HepG2 (cell line): ENCODE results near the gene PARN. TPM values are rescaled to one million over a fixed set of nuclear protein-coding genes. Genes with fewer than 3 reads are reported as not detected.

Experiments used
- GLMP ChIP-seq: sonication (generic); formaldehyde crosslinking; IDR thresholded peaks from 2 replicates; pipeline ENCODE4 v1.9.0; 2021; ENCODE audit warnings: missing genetic modification reagents, mild to moderate bottlenecking, borderline replicate concordance
- GTF3A ChIP-seq: sonication (generic); formaldehyde crosslinking; conservative IDR thresholded peaks from 2 replicates; pipeline ENCODE4 v1.4.0; 2020; ENCODE audit warnings: mild to moderate bottlenecking, missing genetic modification reagents
- HCFC1 ChIP-seq: fragments of 150-350 bp; IDR thresholded peaks from 2 replicates; pipeline ENCODE4 v1.6.1; 2014; ENCODE audit warnings: low read depth, low read length
- HDAC2 ChIP-seq: sonication (generic); formaldehyde crosslinking; IDR thresholded peaks from 2 replicates; pipeline ENCODE4 v1.4.0; 2020; ENCODE audit warnings: missing genetic modification reagents
- MTF1 ChIP-seq: sonication (generic); formaldehyde crosslinking; IDR thresholded peaks from 2 replicates; pipeline ENCODE4 v1.5.0; 2020; ENCODE audit warnings: missing genetic modification reagents
- NBN ChIP-seq: fragments of 450-650 bp; conservative IDR thresholded peaks from 2 replicates; pipeline ENCODE4 v1.6.1; 2017
- RBM39 ChIP-seq: fragments of 200-400 bp; formaldehyde crosslinking; IDR thresholded peaks from one replicate; pipeline ENCODE4 v1.6.1; 2018; ENCODE audit warnings: antibody characterized with exemption, mild to moderate bottlenecking, low read depth, low read length; ENCODE audit not compliant: poor library complexity, severe bottlenecking
- SAFB2 ChIP-seq: sonication (generic); formaldehyde crosslinking; IDR thresholded peaks from 2 replicates; pipeline ENCODE4 v1.5.1; 2020; ENCODE audit warnings: missing genetic modification reagents, low read depth, mild to moderate bottlenecking, borderline replicate concordance
- SAP130 ChIP-seq: IDR thresholded peaks from 2 replicates; pipeline ENCODE4 v1.6.1; 2016; ENCODE audit warnings: low read depth
- TFAP4 ChIP-seq: sonication (generic); IDR thresholded peaks from 2 replicates; pipeline ENCODE4 v1.6.1; 2016; ENCODE audit warnings: low read depth, borderline replicate concordance
- TIGD3 ChIP-seq: sonication (generic); formaldehyde crosslinking; IDR thresholded peaks from 2 replicates; pipeline ENCODE4 v1.5.1; 2020; ENCODE audit warnings: mild to moderate bottlenecking, missing genetic modification reagents, borderline replicate concordance
- ZBTB42 ChIP-seq: sonication (generic); formaldehyde crosslinking; IDR thresholded peaks from 2 replicates; pipeline ENCODE4 v1.5.0; 2020; ENCODE audit warnings: mild to moderate bottlenecking, missing genetic modification reagents
- ZEB1 ChIP-seq: IDR thresholded peaks from 2 replicates; pipeline ENCODE4 v1.6.1; 2012; ENCODE audit warnings: mild to moderate bottlenecking, low read depth, inconsistent platforms; ENCODE audit not compliant: insufficient replicate concordance
- ZFAT ChIP-seq: sonication (generic); formaldehyde crosslinking; conservative IDR thresholded peaks from 2 replicates; pipeline ENCODE4 v1.8.1; 2023; ENCODE audit warnings: missing genetic modification reagents, inconsistent platforms
- ZNF34 ChIP-seq: sonication (generic); formaldehyde crosslinking; IDR thresholded peaks from 2 replicates; pipeline ENCODE4 v1.4.0; 2020; ENCODE audit warnings: mild to moderate bottlenecking, missing genetic modification reagents, borderline replicate concordance
- ZNF550 ChIP-seq: sonication (generic); formaldehyde crosslinking; IDR thresholded peaks from 2 replicates; pipeline ENCODE4 v1.4.0; 2020; ENCODE audit warnings: mild to moderate bottlenecking, missing genetic modification reagents, borderline replicate concordance
- ZNF704 ChIP-seq: sonication (generic); formaldehyde crosslinking; IDR thresholded peaks from 2 replicates; pipeline ENCODE4 v1.8.1; 2023; ENCODE audit warnings: mild to moderate bottlenecking, inconsistent platforms, moderate library complexity, missing genetic modification reagents, borderline replicate concordance
- polyA plus RNA-seq, 8 experiments: library from polyadenylated mRNA; depleted of rRNA in 3 of 8; stranded (reverse) in 7 of 8; unstranded in 1 of 8; fragments of >200 nt; fragmentation: Illumina TruSeq in 4 of 8; extraction: Trizol in 4 of 8; gene quantifications; 2 replicates each; pipeline versions ENCODE4 v1.2.1 to v1.2.3, GENCODE V29; 2011 to 2016; ENCODE audit warnings: low read depth in 4 of 8, missing spikeins in 1 of 8, mixed read lengths in 1 of 8; ENCODE audit not compliant: insufficient read depth in 1 of 8
- total RNA-seq, 5 experiments: library from RNA; depleted of rRNA; stranded (reverse); fragments of >200 nt; fragmentation: Illumina TruSeq; extraction: Trizol; gene quantifications; 2 replicates each; pipeline ENCODE4 v1.2.3, GENCODE V29; 2016; ENCODE audit warnings: low read depth in 1 of 5
- TF ChIP-seq, protein P1 (sequence below): sonication (generic); formaldehyde crosslinking; IDR thresholded peaks from 2 replicates; pipeline ENCODE4 v1.4.0; 2020; ENCODE audit warnings: missing genetic modification reagents, borderline replicate concordance

The PARN gene
- total and polyA plus RNA-seq, 2 of the 13 experiments (the other 11 are each of a cell fraction or from before 2014, with no cell fraction given), result 13.3 to 47.6 TPM

DNA sequence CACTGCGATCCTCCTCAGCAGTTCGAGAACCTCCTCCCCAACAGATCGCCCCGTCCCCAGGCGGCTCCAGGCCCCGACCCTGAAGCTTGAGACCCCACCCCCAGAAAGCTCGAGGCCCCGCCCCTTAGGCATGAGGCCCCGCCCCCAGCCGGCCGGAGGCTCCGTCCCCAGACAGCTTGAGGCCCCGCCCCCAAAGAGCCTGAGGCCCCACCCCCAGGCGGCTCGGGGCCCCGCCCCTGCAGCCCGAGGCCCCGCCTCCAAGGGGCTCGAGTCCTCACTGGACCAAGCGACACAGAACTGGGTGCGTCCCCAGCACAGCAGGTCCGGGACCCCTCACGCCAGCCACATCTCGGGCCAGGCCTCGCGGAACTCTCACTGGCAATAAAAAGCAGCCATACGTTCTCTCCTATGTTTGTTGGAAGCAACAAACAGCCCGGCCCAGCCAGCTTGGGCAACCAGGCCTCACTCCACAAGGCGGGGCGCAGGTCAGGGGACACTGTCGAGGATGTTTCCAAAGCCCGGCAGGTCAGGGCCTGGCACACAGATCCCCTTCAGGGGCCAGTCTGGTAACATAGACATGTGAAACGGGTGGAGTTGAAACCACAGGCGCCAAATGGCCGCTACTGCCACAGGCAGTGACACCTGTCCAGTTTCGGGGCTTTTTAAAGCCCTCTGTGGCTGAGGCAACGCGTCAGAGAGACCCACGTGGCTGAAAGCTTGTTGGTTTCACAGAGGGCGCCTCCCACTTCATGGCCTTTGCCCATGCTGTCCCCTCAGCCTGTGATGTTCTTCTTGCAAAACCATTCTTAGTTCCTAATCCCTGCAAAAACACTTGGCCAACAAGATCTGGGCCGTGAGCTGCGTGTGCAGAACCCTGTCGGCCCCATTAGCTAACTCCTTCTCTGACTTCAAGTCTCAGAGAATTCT is 224.2 kb downstream of the PARN start (continued):
- TF ChIP-seq TIGD3 (CRISPR knock-in tag) (no peak; the same call in 1 of the 2 replicates), HDAC2 (CRISPR knock-in tag) (peak; percentile 68), TFAP4 (no peak), GLMP (CRISPR knock-in tag) (no peak), NBN (no peak), ZBTB42 (CRISPR knock-in tag) (no peak), ZFAT (CRISPR knock-in tag) (0 out of 2 replicates have a peak, but pooled peaks have one; percentile 81), RBM39 (no peak), SAFB2 (CRISPR knock-in tag) (no peak), ZNF704 (CRISPR knock-in tag) (peak; percentile 89), ZEB1 (peak; percentile 66), GTF3A (0 out of 2 replicates have a peak, but pooled peaks have one; percentile 26), ZNF550 (CRISPR knock-in tag) (no peak), SAP130 (CRISPR knock-in tag) (peak; percentile 95), ZNF34 (CRISPR knock-in tag) (no peak; the same call in 1 of the 2 replicates), MTF1 (CRISPR knock-in tag) (no peak), HCFC1 (no peak)
- TF ChIP-seq, protein P1, sequence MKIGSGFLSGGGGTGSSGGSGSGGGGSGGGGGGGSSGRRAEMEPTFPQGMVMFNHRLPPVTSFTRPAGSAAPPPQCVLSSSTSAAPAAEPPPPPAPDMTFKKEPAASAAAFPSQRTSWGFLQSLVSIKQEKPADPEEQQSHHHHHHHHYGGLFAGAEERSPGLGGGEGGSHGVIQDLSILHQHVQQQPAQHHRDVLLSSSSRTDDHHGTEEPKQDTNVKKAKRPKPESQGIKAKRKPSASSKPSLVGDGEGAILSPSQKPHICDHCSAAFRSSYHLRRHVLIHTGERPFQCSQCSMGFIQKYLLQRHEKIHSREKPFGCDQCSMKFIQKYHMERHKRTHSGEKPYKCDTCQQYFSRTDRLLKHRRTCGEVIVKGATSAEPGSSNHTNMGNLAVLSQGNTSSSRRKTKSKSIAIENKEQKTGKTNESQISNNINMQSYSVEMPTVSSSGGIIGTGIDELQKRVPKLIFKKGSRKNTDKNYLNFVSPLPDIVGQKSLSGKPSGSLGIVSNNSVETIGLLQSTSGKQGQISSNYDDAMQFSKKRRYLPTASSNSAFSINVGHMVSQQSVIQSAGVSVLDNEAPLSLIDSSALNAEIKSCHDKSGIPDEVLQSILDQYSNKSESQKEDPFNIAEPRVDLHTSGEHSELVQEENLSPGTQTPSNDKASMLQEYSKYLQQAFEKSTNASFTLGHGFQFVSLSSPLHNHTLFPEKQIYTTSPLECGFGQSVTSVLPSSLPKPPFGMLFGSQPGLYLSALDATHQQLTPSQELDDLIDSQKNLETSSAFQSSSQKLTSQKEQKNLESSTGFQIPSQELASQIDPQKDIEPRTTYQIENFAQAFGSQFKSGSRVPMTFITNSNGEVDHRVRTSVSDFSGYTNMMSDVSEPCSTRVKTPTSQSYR (CRISPR knock-in tag), result no peak
